ENCODE data around the gene PLAAT1.

Gene PLAAT1

GRCh38 chr3:193253986-193254660 lies 13.1 kb downstream of the PLAAT1 start:
- no peak for DNase-seq

GRCh38 chr3:193261970-193262369 lies 20.9 kb downstream of the PLAAT1 start:
- DNase-seq: no peak

GRCh38 chr3:193262707-193263106 lies 21.7 kb downstream of the PLAAT1 start:
- no peak for DNase-seq

GRCh38 chr3:193269343-193270028 lies 28.5 kb downstream of the PLAAT1 start:
- no peak for DNase-seq

- no peak for DNase-seq
These were observed 29.4 kb downstream of the PLAAT1 start for GRCh38 chr3:193270451-193270850.

- DNase-seq: no peak
These were observed 30.2 kb downstream of the PLAAT1 start for GRCh38 chr3:193271101-193271840.

- DNase-seq: no peak
These were observed 51.4 kb downstream of the PLAAT1 start for GRCh38 chr3:193292386-193292785.

- no peak for DNase-seq
These were observed 55.0 kb downstream of the PLAAT1 start for GRCh38 chr3:193295985-193296384.

GRCh38 chr3:193297421-193297820 lies 56.4 kb downstream of the PLAAT1 start:
- DNase-seq: no peak

GRCh38 chr3:193301433-193301832 lies 60.4 kb downstream of the PLAAT1 start:
- DNase-seq: no peak

- DNase-seq: no peak
These were observed 64.3 kb downstream of the PLAAT1 start for GRCh38 chr3:193305356-193305755.

GRCh38 chr3:193310914-193311723 lies 70.1 kb downstream of the PLAAT1 start:
- no peak for DNase-seq

GRCh38 chr3:193313061-193313958 lies 72.3 kb downstream of the PLAAT1 start:
- peak; percentile 23 for DNase-seq

GRCh38 chr3:193314161-193314560 lies 73.1 kb downstream of the PLAAT1 start:
- no peak for DNase-seq

- peak; percentile 34 for DNase-seq
These were observed 76.8 kb downstream of the PLAAT1 start for GRCh38 chr3:193317682-193318300.

Measured in NCI-H82 (cell line).